Astrocyte (in vitro differentiated cells and primary cell): ENCODE results near the gene REPIN1. TPM values are rescaled to one million over a fixed set of nuclear protein-coding genes. Genes with fewer than 3 reads are reported as not detected.

Experiments used
- DNase-seq: peaks from one replicate; pipeline ENCODE4 v3.0.0-alpha.2; 2010; ENCODE audit warnings: low read depth
- FAIRE-seq: peaks from 2 replicates; lab custom pipeline; 2011; peaks lifted over from hg19 to GRCh38; lab: Jason Lieb, UNC
- H2AFZ ChIP-seq: 2 replicates; pipeline ENCODE4 v1.6.0; 2012; ENCODE audit warnings: low read depth, low read length, inconsistent platforms
- H3K27ac ChIP-seq: 2 replicates; pipeline ENCODE4 v1.5.1; 2011; ENCODE audit warnings: low read depth, low read length, inconsistent platforms
- H3K27me3 ChIP-seq: 2 replicates; pipeline ENCODE4 v1.6.0; 2011; ENCODE audit warnings: low read length, inconsistent platforms; ENCODE audit not compliant: insufficient read depth
- H3K36me3 ChIP-seq: 2 replicates; pipeline ENCODE4 v1.5.1; 2011; ENCODE audit warnings: low read length, inconsistent platforms; ENCODE audit not compliant: insufficient read depth
- H3K4me1 ChIP-seq: 2 replicates; pipeline ENCODE4 v1.5.1; 2011; ENCODE audit warnings: low read length, inconsistent platforms; ENCODE audit not compliant: insufficient read depth
- H3K4me2 ChIP-seq: 2 replicates; pipeline ENCODE4 v1.6.0; 2012; ENCODE audit warnings: low read length, inconsistent platforms
- H3K4me3 ChIP-seq: 2 replicates; pipeline ENCODE4 v1.5.1; 2011; ENCODE audit warnings: low read depth, mild to moderate bottlenecking, low read length, inconsistent platforms; ENCODE audit not compliant: insufficient read depth
- H3K79me2 ChIP-seq: 2 replicates; pipeline ENCODE4 v1.6.0; 2012; ENCODE audit warnings: mild to moderate bottlenecking, low read length, inconsistent platforms; ENCODE audit not compliant: insufficient read depth
- H3K9ac ChIP-seq: 2 replicates; pipeline ENCODE4 v1.6.0; 2012; ENCODE audit warnings: mild to moderate bottlenecking, low read length, inconsistent platforms
- H3K9me3 ChIP-seq: 2 replicates; pipeline ENCODE4 v1.5.1; 2012; ENCODE audit warnings: low read depth, mild to moderate bottlenecking, low read length, inconsistent platforms; ENCODE audit not compliant: insufficient read depth
- H4K20me1 ChIP-seq: 2 replicates; pipeline ENCODE4 v1.6.0; 2012; ENCODE audit warnings: low read length, inconsistent platforms; ENCODE audit not compliant: insufficient read depth
- H3K27ac Mint-ChIP-seq: one replicate; pipeline ENCODE4 v1.8.0; 2021; ENCODE audit warnings: mild to moderate bottlenecking, mixed read lengths; ENCODE audit not compliant: unreplicated experiment
- H3K27me3 Mint-ChIP-seq: one replicate; pipeline ENCODE4 v1.8.0; 2021; ENCODE audit warnings: low read depth, mixed read lengths; ENCODE audit not compliant: unreplicated experiment
- H3K36me3 Mint-ChIP-seq: one replicate; pipeline ENCODE4 v1.8.0; 2021; ENCODE audit warnings: low read depth, mixed read lengths; ENCODE audit not compliant: unreplicated experiment
- H3K4me1 Mint-ChIP-seq: one replicate; pipeline ENCODE4 v1.8.0; 2021; ENCODE audit warnings: low read depth, mixed read lengths; ENCODE audit not compliant: unreplicated experiment
- H3K4me3 Mint-ChIP-seq: one replicate; pipeline ENCODE4 v1.8.0; 2021; ENCODE audit warnings: mild to moderate bottlenecking, moderate library complexity, mixed read lengths; ENCODE audit not compliant: unreplicated experiment
- H3K9me3 Mint-ChIP-seq: one replicate; pipeline ENCODE4 v1.8.0; 2021; ENCODE audit warnings: mild to moderate bottlenecking, mixed read lengths; ENCODE audit not compliant: unreplicated experiment
- CTCF ChIP-seq: IDR thresholded peaks from 2 replicates; pipeline ENCODE4 v1.5.1; 2011; ENCODE audit warnings: low read depth, mild to moderate bottlenecking, inconsistent platforms, low read length, moderate library complexity; ENCODE audit not compliant: insufficient read depth
- EZH2 ChIP-seq: IDR thresholded peaks from 2 replicates; pipeline ENCODE4 v1.6.1; 2012; ENCODE audit warnings: mild to moderate bottlenecking, low read length, inconsistent platforms; ENCODE audit not compliant: insufficient read depth
- total RNA-seq: library from RNA; stranded (reverse); gene quantifications from 2 replicates; pipeline ENCODE4 v1.2.1, GENCODE V29; 2021

The REPIN1 gene
- total RNA-seq, 1 donor from 2014 or later: 95.3 TPM

- H2AFZ ChIP-seq: no peak overlapping the region
- peaks cover 2% of the 10 kb centered on the region for H3K27me3 Mint-ChIP-seq
- H3K27ac ChIP-seq: no peak overlapping the region
- H3K79me2 ChIP-seq: no peaks in the 10 kb centered on the region
- no peak overlapping the region for H3K4me2 ChIP-seq
- H3K4me1 ChIP-seq: peaks cover 8% of the 10 kb centered on the region
- H3K36me3 ChIP-seq: no peaks in the 10 kb centered on the region
- H3K4me3 Mint-ChIP-seq: peak overlapping the region; percentile 27
- no peak overlapping the region for H3K9ac ChIP-seq
- H3K4me3 ChIP-seq: no peak overlapping the region
- peaks cover 17% of the 10 kb centered on the region for H3K36me3 Mint-ChIP-seq
- H3K9me3 Mint-ChIP-seq: no peaks in the 10 kb centered on the region
- peaks cover 30% of the 10 kb centered on the region for H3K4me1 Mint-ChIP-seq
- no peaks in the 10 kb centered on the region for H3K9me3 ChIP-seq
- no peak overlapping the region for H3K27ac Mint-ChIP-seq
- DNase-seq (no peak), FAIRE-seq (no peak)
- H3K27me3 ChIP-seq: no peaks in the 10 kb centered on the region
- H4K20me1 ChIP-seq: no peaks in the 10 kb centered on the region
- TF ChIP-seq CTCF (no peak), EZH2 (no peak)
Measured at GRCh38 chr7:150408393-150409299, 40.0 kb downstream of the REPIN1 start.

GRCh38 chr7:150409300-150410030 lies 40.8 kb downstream of the REPIN1 start:
- no peaks in the 10 kb centered on the region for H3K36me3 ChIP-seq
- peaks cover 4% of the 10 kb centered on the region for H3K4me1 ChIP-seq
- peaks cover 26% of the 10 kb centered on the region for H3K4me1 Mint-ChIP-seq
- no peak overlapping the region for H3K4me2 ChIP-seq
- no peak for FAIRE-seq
- H3K79me2 ChIP-seq: no peaks in the 10 kb centered on the region
- no peak for DNase-seq
- H3K27me3 ChIP-seq: no peaks in the 10 kb centered on the region
- peaks cover 2% of the 10 kb centered on the region for H3K27me3 Mint-ChIP-seq
- no peak overlapping the region for H3K9ac ChIP-seq
- no peak for TF ChIP-seq EZH2
- no peak for TF ChIP-seq CTCF
- H3K4me3 Mint-ChIP-seq: no peak overlapping the region
- no peaks in the 10 kb centered on the region for H3K9me3 ChIP-seq
- no peaks in the 10 kb centered on the region for H3K9me3 Mint-ChIP-seq
- peaks cover 17% of the 10 kb centered on the region for H3K36me3 Mint-ChIP-seq
- no peaks in the 10 kb centered on the region for H4K20me1 ChIP-seq
- no peak overlapping the region for H3K27ac Mint-ChIP-seq
- no peak overlapping the region for H2AFZ ChIP-seq
- no peak overlapping the region for H3K4me3 ChIP-seq
- H3K27ac ChIP-seq: no peak overlapping the region
